A673 (cell line): ENCODE data around the gene TBXA2R.

Experiments
- CTCF ChIP-seq: fragments of 300-800, 200-600 bp; sonication (generic); conservative IDR thresholded peaks from 2 replicates; pipeline ENCODE4 v1.5.1; 2017; ENCODE audit warnings: low read depth, mild to moderate bottlenecking, antibody characterized with exemption, low read length, moderate library complexity, mixed read lengths
- EZH2 ChIP-seq: fragments of 200-600 bp; sonication (generic); IDR thresholded peaks from 2 replicates; pipeline ENCODE4 v1.6.1; 2017; ENCODE audit warnings: borderline replicate concordance, low read depth, mild to moderate bottlenecking, mixed read lengths, antibody characterized with exemption, low read length; ENCODE audit not compliant: poor library complexity, severe bottlenecking

- TF ChIP-seq CTCF: no peak
- TF ChIP-seq EZH2: no peak
These were observed 9.0 kb upstream of the TBXA2R start for GRCh38 chr19:3615524-3616135.
